GM12878 (cell line): ENCODE measurements around the gene GALNT9.

Experiments
- CHD1 ChIP-seq: IDR thresholded peaks from 2 replicates; pipeline ENCODE4 v1.6.1; 2012; ENCODE audit warnings: low read depth, low read length, improper control_type of control experiment
- KDM1A ChIP-seq: fragments of 200-600 bp; sonication (generic); IDR thresholded peaks from 2 replicates; pipeline ENCODE4 v1.6.1; 2016; ENCODE audit warnings: borderline replicate concordance
- MLLT1 ChIP-seq: fragments of 450-650 bp; IDR thresholded peaks from 2 replicates; pipeline ENCODE4 v1.6.1; 2016; ENCODE audit warnings: mild to moderate bottlenecking
- POLR2AphosphoS5 ChIP-seq: IDR thresholded peaks from 2 replicates; pipeline ENCODE4 v1.6.1; 2011; ENCODE audit warnings: mild to moderate bottlenecking, low read length, inconsistent platforms

GRCh38 chr12:132173135-132174014, 156.0 kb downstream of the GALNT9 start:
- no peak for TF ChIP-seq MLLT1
- TF ChIP-seq POLR2AphosphoS5 = no peak
- TF ChIP-seq CHD1 = no peak
- TF ChIP-seq KDM1A = no peak
